ENCODE data around the gene GRIP1.
"Not testable (repeated sequence)": the region's sequence is repeated elsewhere in the genome, so short reads cannot be mapped to it uniquely, and the experiment has no call there.

The GRIP1 gene

DNA sequence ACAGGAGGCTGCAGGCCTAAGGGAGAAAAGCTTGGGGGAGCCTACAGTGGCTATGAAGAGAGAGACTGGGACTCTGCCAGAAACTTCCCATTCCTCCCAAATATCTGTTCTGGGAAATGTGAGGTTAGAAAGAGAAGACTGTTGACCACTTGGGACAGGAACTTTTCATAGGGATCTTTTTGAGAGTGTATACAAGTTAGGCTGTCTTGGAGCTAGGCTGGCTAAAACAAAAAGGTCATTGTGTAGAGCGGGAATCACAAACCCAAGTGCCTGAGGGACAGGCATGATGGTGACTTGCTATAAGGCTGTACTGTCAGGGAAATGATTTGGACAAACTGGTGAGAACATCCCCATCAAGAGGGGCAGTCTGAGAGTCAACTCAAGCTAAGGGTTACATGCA lies 175.1 kb downstream of the GRIP1 start:
- no peak for DNase-seq

DNA sequence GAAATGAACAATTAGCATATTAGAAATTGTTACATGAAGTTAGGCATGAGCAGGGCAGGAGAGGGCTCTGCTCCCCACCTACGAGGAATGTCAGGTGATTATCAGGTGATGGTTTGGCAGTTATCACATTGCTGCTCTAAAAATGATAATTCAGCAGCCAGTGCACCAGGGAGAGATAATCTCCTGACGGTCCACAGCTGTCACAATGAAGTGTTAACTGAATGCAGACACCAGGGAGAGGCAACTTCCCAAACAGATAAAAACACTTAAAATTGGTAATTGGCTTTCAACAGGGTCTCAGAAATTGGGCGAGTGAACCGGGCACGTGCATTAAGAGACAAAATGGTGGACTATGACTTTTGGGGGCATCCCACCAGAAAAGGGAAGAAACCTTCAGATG lies 176.0 kb downstream of the GRIP1 start:
- DNase-seq: no peak

DNA sequence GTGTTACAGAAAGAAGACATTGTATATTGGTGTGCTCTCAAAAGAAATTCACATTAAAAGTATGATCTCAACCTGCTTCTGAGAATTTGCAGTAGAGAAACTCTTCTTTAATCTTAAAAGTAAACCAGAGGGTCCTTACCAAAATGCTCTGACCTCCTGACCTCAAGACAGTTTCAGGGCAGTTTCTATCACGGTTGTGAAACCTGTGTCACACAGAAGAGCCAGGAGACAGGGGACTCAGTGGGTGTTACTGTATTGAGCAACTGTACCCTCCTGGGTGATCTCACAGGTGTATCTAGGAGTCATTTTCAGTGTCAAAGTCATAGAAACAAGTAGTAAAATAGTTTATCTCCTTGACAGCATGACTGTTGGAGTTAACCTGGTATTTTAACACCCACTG lies 178.0 kb downstream of the GRIP1 start:
- DNase-seq: no peak

DNA sequence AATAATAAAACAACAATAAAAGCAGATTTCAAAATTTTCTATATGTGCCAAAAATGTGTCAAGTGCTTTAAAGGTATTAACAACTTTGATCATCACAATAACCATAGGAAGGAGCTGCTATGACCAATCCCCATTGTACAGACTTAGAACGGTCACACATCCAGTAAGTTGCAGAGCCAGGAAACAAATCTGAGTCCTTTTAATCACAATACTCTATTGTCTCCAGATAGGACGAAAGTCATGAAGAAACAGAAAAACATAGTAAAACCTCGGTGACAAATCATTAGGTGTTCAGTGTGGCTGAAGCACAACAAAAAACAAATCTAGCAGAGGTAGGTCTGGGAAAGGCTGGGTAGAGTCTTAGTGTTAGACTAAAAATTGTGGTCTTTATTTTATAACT lies 178.8 kb downstream of the GRIP1 start:
- DNase-seq: no peak

DNA sequence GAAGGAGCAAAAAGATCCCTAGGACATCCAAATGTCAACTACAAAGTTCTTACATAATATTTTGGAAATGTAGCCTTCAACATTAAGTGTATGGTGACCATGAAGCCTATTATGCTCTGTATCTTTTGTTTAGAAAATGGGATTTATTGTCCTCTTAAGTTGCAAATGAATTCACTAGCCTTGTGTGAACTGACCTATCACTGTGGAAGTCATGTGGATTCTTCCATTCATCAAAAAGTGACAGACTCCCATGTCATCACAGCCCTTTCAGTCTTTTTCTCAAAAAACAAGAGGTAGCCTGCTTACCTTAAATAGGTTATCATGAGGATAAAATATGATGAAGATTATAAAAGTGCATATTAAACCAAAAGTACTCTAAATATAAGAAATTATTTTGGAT lies 179.9 kb downstream of the GRIP1 start:
- no peak for DNase-seq

DNA sequence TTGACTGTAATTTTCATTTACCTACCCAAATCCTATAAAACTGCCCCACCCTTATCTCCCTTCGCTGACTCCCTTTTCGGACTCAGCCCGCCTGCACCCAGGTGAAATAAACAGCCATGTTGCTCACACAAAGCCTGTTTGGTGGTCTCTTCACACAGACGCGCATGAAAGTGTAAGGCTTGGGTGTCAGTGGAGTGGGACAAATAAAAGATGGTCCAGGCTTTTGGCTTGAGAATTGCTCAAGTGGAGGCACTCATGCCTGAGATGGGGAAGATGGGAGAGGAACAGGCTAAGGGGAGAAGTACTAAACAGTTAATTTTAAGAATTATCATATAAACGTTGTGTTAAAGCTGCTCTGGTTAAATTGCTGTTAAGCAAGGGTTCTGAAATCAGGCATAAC lies 180.8 kb downstream of the GRIP1 start:
- DNase-seq: not testable (repeated sequence)

DNA sequence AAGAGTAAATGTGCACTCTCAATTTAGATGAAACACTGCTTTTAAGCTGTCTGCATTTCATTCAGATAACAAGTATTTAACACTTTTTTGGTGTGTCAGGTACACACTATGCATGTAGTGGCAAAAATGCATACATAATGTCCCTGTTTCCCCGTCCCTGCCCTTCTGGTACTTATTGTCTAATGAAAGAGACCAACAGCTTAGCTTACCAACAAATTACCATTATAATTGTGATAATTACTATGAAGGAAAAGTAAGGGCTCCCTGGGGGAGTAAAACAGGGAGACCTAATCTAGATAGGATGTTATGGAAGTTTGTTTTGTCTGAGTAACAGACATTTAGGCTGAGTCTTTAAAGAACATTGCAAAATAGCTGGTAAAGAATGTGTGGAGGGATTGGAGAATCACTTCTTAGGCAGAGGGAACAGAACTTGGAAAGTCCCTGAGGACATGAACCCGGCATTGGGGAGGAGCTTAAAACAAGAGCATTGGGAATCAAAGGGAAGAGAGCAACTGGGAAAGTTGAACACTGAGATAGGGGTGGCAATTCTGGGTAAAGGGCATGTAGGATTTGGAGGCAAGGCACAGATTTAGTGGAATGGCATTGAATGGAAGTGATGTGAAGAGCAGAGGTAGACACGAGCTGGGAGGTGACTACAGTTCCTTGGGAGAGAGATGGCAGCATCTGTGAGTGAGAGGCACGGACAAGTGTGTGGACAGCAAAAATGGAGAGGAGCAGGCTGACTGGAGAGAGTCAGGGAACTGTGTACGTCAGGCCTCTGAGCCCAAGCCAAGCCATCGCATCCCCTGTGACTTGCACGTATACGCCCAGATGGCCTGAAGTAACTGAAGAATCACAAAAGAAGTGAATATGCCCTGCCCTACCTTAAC lies 181.6 kb downstream of the GRIP1 start:
- DNase-seq: no peak

DNA sequence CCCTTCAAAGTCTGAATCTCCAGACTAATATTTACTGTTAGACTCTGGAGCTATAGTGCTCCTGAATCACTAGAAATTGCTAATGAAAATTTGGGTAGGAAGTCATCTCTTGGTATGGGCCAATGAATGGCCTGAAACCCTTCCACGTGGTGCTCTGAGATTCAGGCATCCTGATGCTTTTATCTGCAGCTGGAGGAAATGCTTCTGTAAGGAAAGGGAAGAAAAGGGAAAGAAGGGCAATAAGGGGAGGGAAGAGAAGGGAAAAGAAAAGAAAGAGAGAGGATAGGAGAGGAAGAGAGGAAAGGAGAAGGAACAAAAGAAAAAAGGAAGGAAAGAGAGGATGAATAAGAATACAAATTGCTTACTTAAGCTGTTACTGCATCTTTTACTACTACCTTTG lies 182.3 kb downstream of the GRIP1 start:
- no peak for DNase-seq

DNA sequence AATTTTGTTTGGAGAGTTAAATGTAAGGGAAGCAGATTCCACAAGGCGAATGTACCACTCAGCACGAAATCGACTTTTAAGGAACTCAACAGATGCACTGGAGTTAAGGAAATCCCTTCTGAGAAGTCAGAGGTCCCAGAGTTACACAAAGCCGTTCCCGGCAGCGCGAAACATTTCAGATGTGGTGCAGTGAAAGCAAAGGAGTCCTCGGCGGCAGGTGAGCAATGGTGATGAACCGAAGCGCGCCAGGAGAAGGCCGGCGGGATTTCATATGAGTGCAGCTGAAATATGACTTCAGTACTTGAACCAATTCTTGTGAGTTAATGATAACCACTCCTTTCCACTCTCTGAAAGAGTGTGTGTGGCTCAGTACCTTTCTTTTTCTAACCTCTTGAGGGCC lies 183.2 kb downstream of the GRIP1 start:
- DNase-seq: no peak

DNA sequence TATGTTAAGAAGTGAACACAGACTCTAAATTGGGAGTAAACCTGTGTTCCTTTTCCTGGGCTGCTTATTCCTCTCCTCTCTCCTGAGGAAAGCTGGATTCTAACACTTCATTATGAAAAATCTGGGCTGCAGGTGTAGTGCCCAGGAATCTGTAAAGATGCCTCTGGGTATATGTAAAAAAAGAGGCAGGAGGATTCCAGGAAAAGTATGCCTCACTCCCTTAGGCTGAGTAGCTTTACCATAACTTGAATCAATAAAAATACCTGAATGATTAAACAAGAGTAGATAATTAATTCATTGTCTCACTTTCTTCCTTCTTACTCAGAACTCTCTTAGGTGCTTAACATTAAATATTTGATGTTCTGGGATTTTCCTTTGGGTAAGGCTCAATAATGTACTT lies 185.1 kb downstream of the GRIP1 start:
- DNase-seq: no peak

DNA sequence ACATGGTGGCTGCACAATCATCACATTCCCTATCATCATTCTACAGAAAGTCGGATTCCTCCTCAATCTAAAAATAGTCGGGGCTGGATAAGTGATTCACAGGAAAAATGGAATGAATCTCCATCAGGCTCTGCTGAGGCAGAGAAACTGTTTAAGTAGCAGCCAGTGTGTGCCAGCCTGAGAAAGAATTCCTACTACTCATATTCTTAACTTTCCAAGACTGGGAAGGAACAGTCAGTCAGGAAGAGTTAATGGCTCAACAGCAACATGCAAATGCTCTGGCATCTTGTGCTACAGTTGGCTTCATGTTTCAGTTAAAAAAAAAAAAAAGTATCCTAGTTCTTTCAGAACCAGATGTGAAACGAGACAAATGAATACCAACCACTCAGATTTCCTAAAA lies 187.0 kb downstream of the GRIP1 start:
- no peak for DNase-seq

DNA sequence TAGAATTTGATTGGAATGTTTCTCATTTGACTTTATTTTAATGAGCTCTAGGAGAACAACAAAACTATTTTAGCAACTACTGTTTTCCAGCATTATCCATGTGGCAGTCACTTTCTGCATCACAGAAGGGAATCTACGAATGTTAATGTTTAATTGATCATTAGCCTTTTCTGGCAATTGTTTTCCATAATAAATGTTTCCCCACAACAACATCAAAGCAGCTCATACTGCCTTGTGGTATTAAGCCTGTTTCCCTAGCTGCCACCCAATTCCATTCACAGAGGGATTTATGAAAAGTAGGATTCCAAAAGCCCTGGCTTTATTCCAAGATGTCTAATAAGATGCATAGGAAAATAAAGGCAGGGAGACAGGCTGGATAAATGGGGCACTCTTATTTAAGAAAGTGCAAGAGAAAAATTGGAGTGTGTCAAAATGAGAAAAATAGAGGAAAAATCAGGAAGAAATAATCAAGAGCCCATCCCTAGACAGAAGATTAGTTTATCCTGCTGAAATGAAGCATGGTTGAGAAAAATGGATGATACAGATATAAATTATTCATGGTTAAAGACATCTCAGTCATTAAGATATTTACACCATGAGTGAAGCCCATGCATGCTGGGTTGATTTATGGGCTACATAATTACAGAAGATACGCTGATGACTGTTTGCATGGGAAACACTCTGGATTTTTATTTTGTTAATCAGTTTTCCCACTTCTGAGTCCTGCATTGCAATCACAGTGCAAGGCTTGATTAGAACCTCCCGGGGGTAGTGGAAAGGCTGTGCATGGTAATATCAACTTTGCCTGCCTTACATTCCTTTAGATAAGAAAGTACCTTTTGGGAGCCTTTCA lies 196.3 kb downstream of the GRIP1 start:
- no peak for DNase-seq

DNA sequence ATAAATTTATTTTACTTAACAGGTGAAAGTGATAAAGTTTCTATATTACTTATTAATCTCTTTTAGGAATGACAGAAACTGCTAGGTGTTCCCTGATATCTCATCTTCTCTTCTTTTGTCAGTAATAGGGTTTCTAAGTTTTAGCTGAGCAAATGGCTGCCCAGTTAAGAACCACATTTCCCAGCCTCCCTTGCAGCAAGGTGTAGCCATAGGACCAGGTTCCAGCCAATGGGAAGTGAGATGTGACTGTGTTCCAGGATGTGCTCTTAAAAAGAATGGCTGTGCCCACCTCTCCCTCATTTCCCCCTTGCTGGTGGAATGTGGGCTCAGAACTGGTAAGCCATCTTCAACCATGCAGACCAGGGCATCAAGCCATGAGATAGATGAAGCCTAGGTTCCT lies 210.9 kb downstream of the GRIP1 start:
- no peak for DNase-seq

DNA sequence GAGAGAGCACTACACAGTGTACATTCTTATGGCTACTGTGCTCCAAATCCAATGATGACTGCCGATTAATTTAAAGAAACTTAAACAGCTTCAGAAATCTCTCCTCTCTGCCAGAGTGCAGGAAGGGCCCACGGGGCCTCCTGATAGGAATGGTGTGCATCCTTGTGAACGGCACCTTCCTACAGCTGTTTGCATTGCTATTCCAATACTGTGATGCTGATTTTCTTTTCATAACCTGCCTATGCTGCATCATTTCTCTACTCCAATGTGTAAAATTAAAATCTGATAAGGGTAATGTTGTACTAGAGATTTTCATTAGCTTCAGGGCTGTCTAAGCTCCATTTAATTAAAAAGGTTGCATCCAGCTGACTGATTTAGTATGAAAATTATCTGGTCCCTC lies 217.5 kb downstream of the GRIP1 start:
- DNase-seq: no peak

DNA sequence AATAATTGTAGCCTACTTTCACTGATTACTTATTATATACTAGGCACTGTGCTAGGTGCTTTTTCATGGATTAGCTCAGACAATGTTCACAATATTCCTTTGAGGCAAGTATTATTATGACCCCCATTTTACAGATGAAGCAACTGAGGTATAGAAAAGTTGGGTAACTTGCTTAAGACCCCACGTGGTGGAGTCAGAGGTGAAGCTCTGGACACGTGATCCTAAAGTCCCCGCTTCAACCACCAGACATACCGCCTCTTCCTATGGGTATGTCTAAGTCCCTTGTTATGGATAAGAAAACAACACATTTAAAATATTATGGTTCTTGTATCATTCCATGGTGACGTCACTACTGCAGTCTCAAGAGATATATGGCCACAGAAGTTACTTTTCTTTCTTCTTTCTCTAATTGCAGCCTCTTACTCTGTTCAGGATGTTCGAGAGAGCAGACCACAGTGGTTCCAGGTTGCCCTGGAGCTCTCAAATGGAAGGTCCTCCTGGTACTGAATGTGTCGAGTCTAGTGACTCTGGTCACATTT lies 218.9 kb downstream of the GRIP1 start:
- DNase-seq: no peak

DNA sequence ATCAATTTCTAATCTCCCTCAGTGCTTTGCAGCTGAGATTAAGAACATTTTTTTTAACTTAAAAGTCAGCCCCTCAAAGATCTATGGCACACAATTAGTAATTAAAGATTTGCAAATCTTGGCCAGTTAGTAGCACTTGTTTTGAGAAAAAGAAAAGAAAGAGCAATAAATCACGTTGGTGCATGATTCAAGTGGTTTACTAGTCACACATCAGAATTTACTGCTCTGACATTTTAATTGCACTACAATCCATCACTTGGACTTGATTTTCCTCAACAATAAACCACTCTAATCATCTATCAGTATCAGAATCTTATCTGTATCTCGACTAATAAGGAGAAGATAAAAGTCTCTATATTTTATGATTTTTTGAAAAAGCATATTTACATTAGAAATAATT lies 222.3 kb downstream of the GRIP1 start:
- DNase-seq: no peak

DNA sequence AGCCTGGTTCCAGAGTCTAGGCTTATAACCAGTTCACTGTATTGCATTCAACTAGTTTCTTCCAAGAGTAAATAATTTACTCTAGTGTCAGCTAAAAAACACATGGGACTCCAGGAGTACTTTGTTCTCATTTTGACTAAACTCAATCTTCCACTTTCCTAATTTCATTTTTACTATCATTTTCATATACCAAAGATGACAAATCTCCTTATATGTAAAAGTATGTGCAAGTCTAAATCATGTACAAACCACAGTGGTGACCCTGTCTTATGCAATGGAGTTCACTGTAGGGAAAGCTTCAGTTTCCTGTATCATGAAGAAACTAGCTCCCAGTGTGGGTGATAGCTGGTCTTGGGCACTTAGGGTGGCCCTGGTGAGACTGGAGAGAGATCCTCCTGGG lies 225.0 kb downstream of the GRIP1 start:
- DNase-seq: no peak

DNA sequence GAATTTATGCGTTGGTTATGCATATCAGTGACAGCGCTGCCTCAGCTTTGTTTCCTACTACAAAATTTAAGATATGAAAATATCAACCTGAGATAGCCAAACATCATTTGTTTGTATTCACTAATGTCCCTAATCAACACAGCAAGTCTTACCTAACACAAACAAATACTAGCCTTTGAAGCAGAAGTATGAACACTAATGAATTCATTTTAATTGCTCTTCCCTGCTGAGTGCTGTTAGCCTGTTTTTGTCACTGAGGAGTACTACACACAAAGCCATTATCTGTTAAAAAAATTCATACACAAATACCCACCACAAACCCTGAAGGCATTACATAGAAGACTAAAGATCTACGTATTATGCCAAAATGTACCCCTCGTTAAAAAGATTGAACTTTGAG lies 225.8 kb downstream of the GRIP1 start:
- DNase-seq: no peak

DNA sequence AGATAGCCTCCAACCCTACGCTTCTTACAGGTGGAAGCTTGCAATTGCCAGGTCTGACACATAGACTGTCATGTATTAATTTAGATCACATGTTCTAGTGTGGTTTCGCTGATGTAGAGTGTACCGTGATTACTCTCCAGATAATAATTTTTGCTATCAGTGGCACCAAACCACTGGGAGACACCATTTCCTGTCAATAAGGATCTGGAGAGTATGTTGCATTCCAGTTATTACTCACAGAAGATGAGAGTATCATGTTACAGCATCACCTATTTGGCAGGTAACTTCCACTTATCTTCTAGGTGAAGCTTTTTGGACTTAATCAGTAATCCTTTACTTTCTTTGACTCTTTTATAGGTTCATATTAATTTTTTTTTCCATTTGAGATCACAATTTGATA lies 229.3 kb downstream of the GRIP1 start:
- no peak for DNase-seq

DNA sequence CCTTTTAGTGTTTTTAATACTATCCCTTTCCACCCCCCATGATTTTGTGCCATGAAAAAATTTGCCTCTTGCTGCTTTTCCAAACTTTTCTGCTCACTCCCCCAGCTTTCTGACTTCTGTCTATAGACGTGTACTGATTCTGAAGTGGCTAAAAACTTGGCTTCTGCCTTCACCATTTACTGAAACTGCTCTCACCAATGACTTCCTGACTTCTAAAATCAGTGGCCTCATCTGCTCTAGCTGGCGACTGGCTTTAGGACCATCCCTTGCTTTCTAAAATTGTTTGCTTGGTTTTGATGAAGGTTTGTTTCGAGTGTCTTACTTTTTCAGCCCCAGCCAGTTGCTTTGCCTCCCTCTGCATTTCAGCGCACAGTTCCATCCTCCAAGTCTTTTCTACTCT lies 231.2 kb downstream of the GRIP1 start:
- DNase-seq: no peak

DNA sequence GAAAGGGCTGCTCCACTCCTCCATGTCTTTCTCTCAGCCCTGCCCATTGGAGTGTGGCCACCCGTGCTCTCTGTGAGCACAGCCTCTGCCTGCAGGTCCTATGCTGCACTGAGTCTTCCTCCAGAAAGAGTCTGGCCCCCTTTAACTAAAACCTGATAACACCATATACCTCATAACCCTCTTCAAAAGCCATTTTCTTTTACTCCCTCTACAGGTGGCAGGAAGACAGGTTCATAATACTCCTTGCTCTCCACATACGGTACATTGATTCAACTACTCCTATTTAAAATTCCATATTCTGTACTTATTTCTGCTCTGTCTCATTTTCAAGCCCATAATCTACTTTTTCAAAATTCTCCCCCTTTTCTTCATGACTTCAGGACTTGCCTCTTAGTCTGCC lies 232.6 kb downstream of the GRIP1 start:
- no peak for DNase-seq

DNA sequence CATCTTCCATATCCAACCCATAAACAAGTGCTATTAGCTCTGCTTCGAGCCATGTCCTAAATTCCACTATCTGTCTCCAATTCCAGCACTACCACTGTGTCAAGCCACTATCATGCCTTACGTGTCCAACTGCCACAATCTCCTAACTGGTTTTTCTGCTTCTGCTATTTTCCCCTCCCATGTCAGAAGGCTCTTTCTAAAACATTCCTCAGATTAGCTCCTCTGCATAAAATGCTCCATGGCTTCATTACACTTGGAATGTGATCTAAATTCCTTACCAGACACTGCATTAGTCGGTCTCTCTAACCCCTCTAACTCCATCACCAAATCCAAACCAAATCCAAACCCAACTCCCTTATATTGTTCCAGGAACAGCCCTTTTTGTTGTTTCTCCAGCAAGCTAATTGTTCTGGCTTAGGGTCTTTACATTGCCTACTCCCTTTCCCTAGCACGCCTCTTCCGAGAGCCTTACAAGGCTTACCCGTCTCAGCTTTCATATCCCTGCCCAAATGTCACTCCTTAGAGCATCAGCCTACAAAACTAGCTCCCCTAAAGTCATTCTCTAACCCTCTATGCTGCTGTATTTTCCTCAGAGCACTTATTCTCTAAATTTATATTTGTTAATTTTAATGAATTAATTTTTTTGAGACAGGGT lies 236.8 kb downstream of the GRIP1 start:
- DNase-seq: no peak

DNA sequence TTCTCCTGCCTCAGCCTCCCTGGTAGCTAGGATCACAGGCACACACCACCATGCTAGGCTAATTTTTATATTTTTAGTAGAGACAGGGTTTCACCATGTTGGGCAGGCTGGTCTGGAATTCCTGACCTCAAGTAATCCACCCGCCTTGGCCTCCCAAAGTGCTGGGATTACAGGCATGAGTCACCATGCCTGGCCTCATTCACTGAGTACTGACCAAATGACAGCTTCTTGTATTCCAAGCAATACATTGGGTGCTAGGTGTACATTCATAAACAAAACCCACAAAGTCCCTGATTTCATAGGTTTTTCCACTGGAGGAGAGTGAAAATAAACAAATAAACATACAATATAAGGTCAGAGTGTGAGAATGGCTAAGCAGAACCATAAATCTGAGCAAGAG lies 240.3 kb downstream of the GRIP1 start:
- no peak for DNase-seq

DNA sequence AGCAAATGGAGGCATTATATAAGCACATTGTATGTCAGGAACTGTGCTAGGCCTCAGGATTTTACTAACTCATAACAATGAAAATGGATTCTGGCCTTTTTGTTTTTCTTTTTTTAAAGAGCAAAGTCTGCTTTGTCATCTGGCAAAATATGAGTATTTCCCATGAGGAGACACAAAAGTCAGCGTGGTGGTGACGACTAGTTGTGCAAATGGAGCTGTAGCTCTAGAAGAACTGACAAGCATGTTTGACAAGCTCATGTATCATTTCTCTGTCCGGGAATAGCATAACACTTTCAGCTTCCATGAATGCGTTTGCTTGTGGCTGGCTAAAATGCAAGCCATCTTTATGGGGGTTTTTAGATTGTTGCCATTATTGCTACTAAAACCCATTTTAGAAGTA lies 248.8 kb downstream of the GRIP1 start:
- DNase-seq: no peak
